T-helper 1 cell treated with Interleukin-12 subunit alpha and Interleukin-12 subunit beta and Interleukin-4 antibody, amounts not matched to agents 30 μg/mL and 1 μg/mL, for 36 hours (primary cell): ENCODE measurements around the gene SCML2.
"Not testable (repeated sequence)": the region's sequence is repeated elsewhere in the genome, so short reads cannot be mapped to it uniquely, and the experiment has no call there.

ENCODE experiments used
- H3K27ac Mint-ChIP-seq: one replicate; pipeline ENCODE4 v1.8.0; 2021; ENCODE audit warnings: mild to moderate bottlenecking, mixed read lengths
- H3K27me3 Mint-ChIP-seq: one replicate; pipeline ENCODE4 v1.8.0; 2021; ENCODE audit warnings: low read depth, mixed read lengths
- H3K36me3 Mint-ChIP-seq: one replicate; pipeline ENCODE4 v1.8.0; 2021; ENCODE audit warnings: low read depth, mixed read lengths
- H3K4me1 Mint-ChIP-seq: one replicate; pipeline ENCODE4 v1.8.0; 2021; ENCODE audit warnings: low read depth, mixed read lengths
- H3K4me3 Mint-ChIP-seq: one replicate; pipeline ENCODE4 v1.8.0; 2021; ENCODE audit warnings: mild to moderate bottlenecking, moderate library complexity, mixed read lengths
- H3K9me3 Mint-ChIP-seq: one replicate; pipeline ENCODE4 v1.8.0; 2021; ENCODE audit warnings: mixed read lengths

Gene SCML2

DNA sequence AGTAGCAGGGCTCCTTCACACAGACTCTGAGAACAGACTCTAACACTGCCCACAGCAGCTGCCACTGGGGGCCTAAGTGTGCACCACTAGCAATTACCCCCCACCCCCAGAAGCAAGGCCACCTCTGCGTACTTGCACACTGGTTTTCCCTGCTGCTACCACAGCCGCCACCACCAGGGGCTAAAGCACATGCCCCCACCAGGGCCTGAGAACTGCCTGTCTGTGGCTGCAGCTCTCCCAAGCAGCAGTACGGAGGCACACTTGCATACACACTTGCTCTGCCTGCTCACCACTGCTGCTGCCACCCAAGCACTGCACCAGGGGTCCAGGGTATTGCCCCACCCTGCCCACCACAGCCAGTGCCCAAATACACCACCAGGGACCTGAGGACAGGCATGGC is 59.6 kb downstream of the SCML2 start:
- Mint-ChIP-seq H3K9me3 (no peaks in the 10 kb centered on the region), H3K36me3 (no peaks in the 10 kb centered on the region), H3K4me3 (no peak overlapping the region), H3K4me1 (no peaks in the 10 kb centered on the region), H3K27ac (no peak overlapping the region), H3K27me3 (no peaks in the 10 kb centered on the region)

DNA sequence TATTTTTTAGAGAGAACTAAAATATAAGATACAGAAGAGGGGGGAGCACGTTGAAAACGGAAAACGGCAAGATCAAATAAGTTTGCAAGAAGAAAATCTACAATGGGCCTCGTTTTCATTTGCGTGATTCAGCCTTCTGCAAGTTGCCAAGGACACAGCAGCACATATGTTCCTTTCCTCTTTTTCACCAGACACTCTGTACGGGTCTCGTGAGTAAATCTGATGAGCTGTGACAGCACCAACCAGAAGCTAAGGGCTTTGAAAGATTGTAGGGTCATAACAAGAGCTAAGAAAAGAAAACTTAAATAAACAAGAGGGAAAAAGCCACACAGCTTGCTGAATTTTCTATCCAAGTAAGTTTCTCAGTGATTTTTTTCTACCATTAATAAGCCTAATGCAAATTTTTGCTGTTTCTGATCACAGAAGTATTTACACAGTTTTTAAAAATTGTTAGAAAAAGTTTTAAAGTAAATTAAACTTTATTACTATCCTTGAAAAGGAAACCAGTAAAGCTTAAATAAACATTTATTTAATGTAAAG is 63.4 kb downstream of the SCML2 start:
- no peaks in the 10 kb centered on the region for H3K27me3 Mint-ChIP-seq
- no peak overlapping the region for H3K27ac Mint-ChIP-seq
- H3K9me3 Mint-ChIP-seq: no peaks in the 10 kb centered on the region
- no peaks in the 10 kb centered on the region for H3K4me1 Mint-ChIP-seq
- H3K36me3 Mint-ChIP-seq: no peaks in the 10 kb centered on the region
- H3K4me3 Mint-ChIP-seq: no peak overlapping the region

DNA sequence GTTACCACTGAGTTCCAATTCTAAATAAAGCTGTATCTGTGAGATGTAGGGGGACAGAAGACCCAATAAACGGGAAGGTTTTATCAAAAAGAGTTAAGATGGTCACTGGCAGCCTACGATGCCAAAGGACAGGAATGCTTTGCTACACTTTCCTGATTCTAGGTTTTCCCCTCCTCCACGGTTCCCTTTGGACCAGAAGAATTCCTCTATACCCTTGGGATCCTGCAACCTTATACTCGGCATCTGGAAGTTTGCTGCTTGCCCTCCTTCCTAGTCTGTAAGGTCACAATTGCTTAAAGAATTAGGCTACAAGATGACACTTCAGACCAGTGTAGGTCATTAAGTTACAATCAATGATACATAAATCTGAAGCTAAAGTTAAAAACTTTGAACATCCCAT is 64.3 kb downstream of the SCML2 start:
- H3K4me1 Mint-ChIP-seq: no peaks in the 10 kb centered on the region
- no peaks in the 10 kb centered on the region for H3K36me3 Mint-ChIP-seq
- H3K27ac Mint-ChIP-seq: no peak overlapping the region
- no peak overlapping the region for H3K4me3 Mint-ChIP-seq
- no peaks in the 10 kb centered on the region for H3K9me3 Mint-ChIP-seq
- no peaks in the 10 kb centered on the region for H3K27me3 Mint-ChIP-seq

DNA sequence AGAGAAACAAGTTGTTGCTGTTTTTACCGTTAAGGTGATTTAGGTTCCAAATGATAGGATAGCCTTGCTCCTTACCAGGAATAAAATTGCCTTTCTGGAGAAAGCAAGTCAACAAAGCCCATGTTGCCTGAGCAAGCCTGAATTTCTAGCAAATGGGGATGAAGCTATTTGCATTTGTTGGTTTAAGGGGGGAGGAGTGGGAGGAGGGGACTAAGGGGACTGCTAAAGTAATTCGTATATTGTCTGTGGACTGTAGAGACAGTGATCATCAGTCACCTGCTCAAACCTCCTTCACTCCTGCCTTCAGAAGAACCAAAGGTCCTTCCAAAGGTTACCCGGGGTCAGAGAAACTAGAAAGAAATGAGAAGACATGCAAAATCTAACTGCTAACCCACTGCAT is 65.8 kb downstream of the SCML2 start:
- H3K27me3 Mint-ChIP-seq: no peaks in the 10 kb centered on the region
- no peaks in the 10 kb centered on the region for H3K9me3 Mint-ChIP-seq
- H3K36me3 Mint-ChIP-seq: no peaks in the 10 kb centered on the region
- H3K4me1 Mint-ChIP-seq: no peaks in the 10 kb centered on the region
- no peak overlapping the region for H3K27ac Mint-ChIP-seq
- H3K4me3 Mint-ChIP-seq: no peak overlapping the region

DNA sequence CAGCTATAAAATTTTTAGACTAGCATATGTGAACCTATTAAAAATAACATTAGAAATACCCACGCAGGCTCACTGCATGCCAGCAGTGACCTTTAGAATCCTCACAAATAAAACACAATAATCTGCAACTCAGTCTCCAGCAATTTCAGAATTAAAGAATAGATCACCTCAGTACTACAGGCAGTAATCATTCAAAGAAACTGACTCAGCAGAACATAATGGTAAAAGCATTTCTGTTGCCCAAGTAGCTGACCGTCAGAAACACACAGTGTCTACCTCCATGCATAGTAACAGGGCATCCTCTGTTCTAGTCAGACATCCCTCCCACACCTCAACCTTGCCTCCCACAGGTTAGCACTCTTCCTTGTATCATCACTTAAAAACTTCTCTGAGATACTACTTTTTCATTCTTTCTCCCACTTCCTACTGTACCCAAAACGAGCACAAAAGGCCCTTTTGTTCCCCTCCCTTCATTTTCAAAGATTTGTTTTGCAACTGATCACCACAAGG is 68.1 kb downstream of the SCML2 start:
- Mint-ChIP-seq H3K9me3 (no peaks in the 10 kb centered on the region), H3K36me3 (no peaks in the 10 kb centered on the region), H3K27ac (no peak overlapping the region), H3K4me3 (no peak overlapping the region), H3K4me1 (no peaks in the 10 kb centered on the region), H3K27me3 (no peaks in the 10 kb centered on the region)

DNA sequence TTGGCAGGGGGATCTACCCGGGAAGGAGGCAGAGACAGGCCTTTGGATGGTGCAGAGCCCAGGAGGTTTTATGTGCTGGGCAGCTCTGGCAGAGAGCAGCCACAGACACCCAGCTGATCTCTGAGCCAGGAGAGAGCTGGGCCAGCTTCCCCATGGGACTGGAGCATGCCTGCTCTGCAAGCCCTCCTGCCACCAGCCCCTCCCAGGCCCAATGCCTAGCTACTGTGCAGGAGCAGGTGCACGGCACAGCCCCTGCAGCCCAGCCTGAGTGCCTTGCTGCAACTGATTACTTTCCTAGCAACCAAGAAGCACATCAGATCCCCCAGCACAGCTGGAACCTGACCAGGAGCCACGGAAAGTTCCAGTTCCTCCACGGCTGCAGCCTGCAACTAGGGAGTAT is 76.0 kb downstream of the SCML2 start:
- Mint-ChIP-seq H3K4me1 (no peaks in the 10 kb centered on the region), H3K36me3 (no peaks in the 10 kb centered on the region), H3K27ac (no peak overlapping the region), H3K4me3 (no peak overlapping the region), H3K27me3 (no peaks in the 10 kb centered on the region), H3K9me3 (peaks cover 12% of the 10 kb centered on the region)

DNA sequence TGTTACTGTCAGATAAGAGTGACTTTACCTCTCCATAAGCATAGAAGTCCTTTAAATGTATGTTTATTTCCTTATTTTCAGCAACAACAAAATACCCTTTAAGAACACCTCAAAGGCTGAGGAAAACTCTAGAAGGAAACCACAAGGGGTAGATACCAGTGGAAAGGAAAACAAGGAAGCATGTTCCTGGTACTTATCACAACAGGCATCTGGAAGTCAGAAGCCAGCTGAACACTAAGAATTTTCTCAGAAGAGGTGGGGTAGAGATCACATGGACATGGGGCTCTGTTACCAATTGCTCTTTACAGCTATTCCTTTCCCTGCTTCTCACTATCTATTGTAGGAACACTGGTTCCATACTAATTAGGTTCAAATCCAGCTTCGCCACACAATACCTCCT is 82.3 kb downstream of the SCML2 start:
- Mint-ChIP-seq H3K4me1 (no peaks in the 10 kb centered on the region), H3K36me3 (no peaks in the 10 kb centered on the region), H3K9me3 (peaks cover 6% of the 10 kb centered on the region), H3K4me3 (no peak overlapping the region), H3K27ac (no peak overlapping the region), H3K27me3 (no peaks in the 10 kb centered on the region)

DNA sequence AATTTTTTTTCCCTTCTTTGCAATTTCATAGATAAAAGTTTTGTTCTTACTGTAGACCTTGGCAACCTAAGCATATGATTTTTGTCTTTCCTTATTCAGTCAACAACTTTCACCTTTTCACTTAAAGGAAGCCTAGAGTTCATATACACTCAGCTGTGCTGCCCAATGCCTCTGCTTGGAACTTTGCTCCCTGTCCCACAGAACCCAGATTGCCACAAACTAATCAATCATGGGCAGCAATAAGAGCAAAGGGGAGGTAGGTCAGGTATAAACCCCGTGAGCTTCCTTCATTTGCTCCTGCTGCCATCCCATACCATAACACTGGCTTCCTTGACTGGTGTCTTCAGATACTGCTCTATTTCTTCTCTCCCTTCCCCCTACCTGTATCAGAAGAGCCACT is 82.8 kb downstream of the SCML2 start:
- no peaks in the 10 kb centered on the region for H3K36me3 Mint-ChIP-seq
- H3K27me3 Mint-ChIP-seq: no peaks in the 10 kb centered on the region
- no peak overlapping the region for H3K4me3 Mint-ChIP-seq
- H3K9me3 Mint-ChIP-seq: peaks cover 6% of the 10 kb centered on the region
- H3K4me1 Mint-ChIP-seq: no peaks in the 10 kb centered on the region
- H3K27ac Mint-ChIP-seq: no peak overlapping the region

DNA sequence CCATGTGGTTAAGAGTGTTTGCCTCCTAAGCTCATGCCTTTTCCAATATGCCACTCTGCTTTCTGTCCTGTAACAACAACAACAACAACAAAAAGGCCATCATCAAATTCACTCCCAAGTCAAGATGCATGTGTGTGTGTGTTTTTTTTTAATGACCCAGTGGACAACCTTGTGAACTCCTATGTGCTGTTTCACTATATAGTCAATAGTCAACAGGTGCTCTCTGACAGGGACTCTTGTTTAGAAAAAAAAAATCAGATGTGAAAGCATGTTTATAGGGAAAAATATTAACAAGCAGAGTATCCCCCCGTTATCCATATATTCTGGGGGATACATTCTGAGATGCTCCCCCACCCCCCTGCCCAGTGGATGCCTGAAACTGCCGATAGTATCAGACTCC is 83.2 kb downstream of the SCML2 start:
- Mint-ChIP-seq H3K27ac (no peak overlapping the region), H3K4me1 (no peaks in the 10 kb centered on the region), H3K9me3 (peaks cover 6% of the 10 kb centered on the region), H3K4me3 (no peak overlapping the region), H3K27me3 (no peaks in the 10 kb centered on the region), H3K36me3 (no peaks in the 10 kb centered on the region)

DNA sequence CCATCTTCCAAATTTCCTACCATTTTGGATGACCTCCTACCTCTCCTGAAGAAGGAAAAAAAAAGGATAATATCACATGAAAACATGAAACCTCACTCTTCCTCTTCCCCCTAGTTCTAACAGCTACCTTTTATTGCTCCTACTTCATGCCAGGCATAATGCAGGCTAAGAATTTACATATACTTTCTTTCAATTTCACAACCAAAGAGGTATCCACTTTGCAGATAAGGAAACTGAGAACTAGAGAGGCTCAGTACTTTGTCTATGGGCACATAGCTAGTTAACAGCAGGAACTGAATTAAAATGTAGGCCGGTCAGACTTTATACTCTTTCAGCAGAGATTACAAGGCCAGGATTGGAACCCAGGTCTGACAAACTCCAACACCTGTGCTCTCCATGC is 99.4 kb downstream of the SCML2 start:
- H3K27ac Mint-ChIP-seq: no peak overlapping the region
- no peaks in the 10 kb centered on the region for H3K9me3 Mint-ChIP-seq
- no peaks in the 10 kb centered on the region for H3K36me3 Mint-ChIP-seq
- H3K4me1 Mint-ChIP-seq: no peaks in the 10 kb centered on the region
- H3K4me3 Mint-ChIP-seq: no peak overlapping the region
- no peaks in the 10 kb centered on the region for H3K27me3 Mint-ChIP-seq

DNA sequence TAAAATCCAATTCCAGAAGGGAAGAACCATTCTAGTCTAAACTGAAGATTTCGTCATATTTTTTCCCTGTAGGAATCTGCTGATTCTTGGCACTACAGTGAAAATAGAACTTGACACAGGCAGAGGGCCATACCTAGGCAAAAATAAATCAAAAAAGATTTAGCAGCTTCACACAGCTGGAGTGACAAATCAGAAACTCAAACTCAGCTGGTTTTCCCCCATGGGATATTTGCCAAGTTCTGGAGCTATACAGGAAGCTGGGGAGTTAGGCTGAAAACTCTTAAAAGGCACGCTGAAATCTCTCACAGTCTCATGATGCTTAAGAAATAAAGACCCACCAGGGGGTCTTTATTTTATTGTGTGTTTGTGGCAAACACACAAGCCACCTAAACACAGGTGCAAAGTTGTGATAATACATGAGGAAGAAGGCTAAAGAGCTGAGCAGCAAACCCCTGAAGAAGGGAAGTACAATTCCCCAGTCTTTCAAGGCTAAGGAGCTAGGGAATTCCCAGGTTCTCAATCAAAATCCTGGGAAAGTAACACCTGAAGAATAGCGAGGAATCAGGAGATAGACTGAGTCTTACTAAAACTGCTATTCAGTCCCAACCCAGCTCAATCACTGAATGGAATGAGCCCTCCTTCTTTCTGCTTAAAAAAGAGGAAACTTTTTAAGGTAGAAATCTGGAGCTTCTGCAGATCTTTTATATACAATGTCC is 101.7 kb downstream of the SCML2 start:
- H3K27ac Mint-ChIP-seq: no peak overlapping the region
- H3K27me3 Mint-ChIP-seq: no peaks in the 10 kb centered on the region
- H3K4me3 Mint-ChIP-seq: no peak overlapping the region
- H3K4me1 Mint-ChIP-seq: no peaks in the 10 kb centered on the region
- H3K36me3 Mint-ChIP-seq: no peaks in the 10 kb centered on the region
- H3K9me3 Mint-ChIP-seq: no peaks in the 10 kb centered on the region

DNA sequence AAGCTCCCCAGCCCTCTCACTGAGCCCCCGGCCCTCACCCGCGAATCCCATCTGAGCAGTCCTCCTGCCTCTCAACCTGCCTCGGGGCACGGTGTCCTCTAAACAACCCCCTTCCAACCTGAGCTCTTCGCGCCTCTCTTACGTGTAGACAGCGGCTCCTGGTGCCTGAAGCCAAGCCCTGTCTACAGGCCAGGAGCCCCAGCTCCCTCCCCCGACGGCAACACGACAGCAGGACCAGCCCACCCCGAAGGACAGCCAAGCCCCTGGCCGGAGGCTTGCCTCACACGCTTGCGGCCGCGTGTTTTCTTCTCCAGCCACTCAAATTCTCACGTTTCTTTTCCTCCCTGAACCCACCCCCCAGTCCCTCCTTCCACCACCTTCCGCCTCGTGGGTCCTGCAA is 124.8 kb downstream of the SCML2 start:
- H3K27me3 Mint-ChIP-seq, H3K27ac Mint-ChIP-seq, H3K4me1 Mint-ChIP-seq, H3K9me3 Mint-ChIP-seq, H3K36me3 Mint-ChIP-seq, H3K4me3 Mint-ChIP-seq: not testable (repeated sequence)

DNA sequence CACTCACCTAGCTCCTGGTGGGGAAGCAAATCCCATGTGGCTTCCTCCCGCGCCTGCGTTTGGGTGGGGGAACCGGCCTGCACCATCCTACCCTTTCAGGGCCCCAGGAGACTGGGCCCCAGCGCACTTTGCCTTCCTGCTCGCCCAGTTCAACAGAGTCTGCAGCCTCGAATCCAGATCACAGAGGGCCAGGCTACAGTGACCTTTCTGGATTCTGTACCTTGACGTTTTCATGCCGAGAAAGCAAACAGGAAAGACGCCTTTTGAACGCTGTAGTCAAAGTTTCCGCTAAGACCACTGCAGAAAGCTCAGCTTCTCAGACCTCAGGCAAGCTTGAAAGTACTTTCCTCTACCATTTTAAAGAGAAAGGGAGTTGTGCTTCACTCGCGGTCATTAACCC is 126.4 kb downstream of the SCML2 start:
- Mint-ChIP-seq H3K36me3 (no peaks in the 10 kb centered on the region), H3K27me3 (no peaks in the 10 kb centered on the region), H3K9me3 (no peaks in the 10 kb centered on the region), H3K4me3 (no peak overlapping the region), H3K4me1 (no peaks in the 10 kb centered on the region), H3K27ac (no peak overlapping the region)

DNA sequence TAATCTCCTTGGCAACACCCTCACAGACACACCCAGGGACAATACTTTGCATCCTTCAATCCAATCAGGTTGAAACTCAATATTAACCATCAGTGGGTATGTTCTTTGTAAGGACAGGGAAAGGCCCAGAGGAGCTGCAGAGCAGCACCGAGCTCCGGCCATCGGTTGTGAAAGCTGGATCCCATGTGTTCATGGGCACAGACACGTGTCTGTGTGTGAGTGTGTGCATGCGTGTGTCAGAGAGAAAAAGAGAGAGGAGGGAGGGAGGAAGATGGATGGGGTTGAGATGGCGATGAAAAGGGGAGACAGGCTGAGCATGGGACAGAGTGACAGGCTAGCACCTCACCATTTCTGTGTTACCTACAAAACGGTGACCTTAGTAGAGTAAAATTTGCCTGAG is 127.0 kb downstream of the SCML2 start:
- H3K36me3 Mint-ChIP-seq: no peaks in the 10 kb centered on the region
- H3K27me3 Mint-ChIP-seq: no peaks in the 10 kb centered on the region
- H3K9me3 Mint-ChIP-seq: no peaks in the 10 kb centered on the region
- H3K4me1 Mint-ChIP-seq: no peaks in the 10 kb centered on the region
- H3K4me3 Mint-ChIP-seq: no peak overlapping the region
- H3K27ac Mint-ChIP-seq: no peak overlapping the region

DNA sequence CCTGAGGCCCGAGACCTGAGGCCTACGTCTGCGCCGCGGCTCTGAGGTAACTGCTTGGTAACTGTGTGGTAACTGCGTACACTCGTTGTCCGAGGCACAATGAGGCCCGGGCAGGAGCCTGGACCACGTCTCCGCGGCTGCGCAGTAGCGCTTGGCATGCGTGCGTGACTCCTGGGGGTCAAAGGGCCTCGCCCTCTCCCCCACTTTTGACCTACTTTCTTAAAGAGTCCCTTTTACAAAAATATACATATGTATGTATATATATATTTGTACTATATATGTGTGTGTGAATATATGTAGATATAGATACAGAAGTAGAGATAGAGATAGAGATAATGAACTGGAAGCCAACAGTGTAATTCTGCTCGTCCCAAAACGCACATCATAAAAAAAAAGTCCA is 133.7 kb downstream of the SCML2 start, which contains the start of gene BEND2:
TSS of gene BEND2 (minus strand) at position 101 of the 400 bp plus-strand sequence. CDS start 136 bp downstream, outside the sequence.
- no peaks in the 10 kb centered on the region for H3K27me3 Mint-ChIP-seq
- no peak within 1 kb of the TSS for H3K4me3 Mint-ChIP-seq
- no peak within 1 kb of the TSS for H3K27ac Mint-ChIP-seq
- no peaks in the 10 kb centered on the region for H3K36me3 Mint-ChIP-seq
- no peaks in the 10 kb centered on the region for H3K9me3 Mint-ChIP-seq
- H3K4me1 Mint-ChIP-seq: no peaks in the 10 kb centered on the region
